ENCODE results near the gene SLC12A1. TPM values are rescaled to one million over a fixed set of nuclear protein-coding genes. Genes with fewer than 3 reads are reported as not detected.

The SLC12A1 gene
- total RNA-seq, result not detected
- long read RNA-seq, donor 1, result 0 reads
- long read RNA-seq, donor 2, result 0 reads

DNA sequence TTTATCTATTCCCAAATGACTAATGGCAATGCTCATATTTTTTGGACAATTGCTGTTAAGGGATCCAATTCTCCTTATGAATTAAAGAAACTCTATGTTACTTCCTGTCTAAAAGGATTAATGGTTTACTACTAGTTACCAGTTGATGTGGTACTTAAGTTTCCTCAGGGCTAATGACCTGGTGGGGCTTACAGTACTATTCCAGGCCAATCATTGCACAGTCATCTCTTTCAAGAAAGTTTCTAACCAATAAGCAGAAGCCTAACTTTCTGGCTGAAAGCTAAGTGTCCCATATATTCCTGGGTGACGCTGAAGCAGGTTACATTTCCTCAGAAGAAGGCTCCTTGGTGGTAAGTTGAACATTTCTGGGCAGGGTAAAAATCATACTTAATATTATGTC lies at the start of gene SLC12A1:
TSS of gene SLC12A1 (plus strand) at position 322 of the 400 bp plus-strand sequence. CDS start 1,418 bp downstream, outside the sequence.
- Histone ChIP-seq H3K4me3 (no peak within 1 kb of the TSS), H3K4me1 (ENCODE audit: low read depth) (no peaks in the 10 kb centered on the region), H3K9me3 (no peaks in the 10 kb centered on the region), H3K36me3 (ENCODE audit: low read depth) (no peaks in the 10 kb centered on the region)
- intact Hi-C loops (cut with DNase I, micrococcal nuclease), result no loop called here
- TF ChIP-seq, protein P1, sequence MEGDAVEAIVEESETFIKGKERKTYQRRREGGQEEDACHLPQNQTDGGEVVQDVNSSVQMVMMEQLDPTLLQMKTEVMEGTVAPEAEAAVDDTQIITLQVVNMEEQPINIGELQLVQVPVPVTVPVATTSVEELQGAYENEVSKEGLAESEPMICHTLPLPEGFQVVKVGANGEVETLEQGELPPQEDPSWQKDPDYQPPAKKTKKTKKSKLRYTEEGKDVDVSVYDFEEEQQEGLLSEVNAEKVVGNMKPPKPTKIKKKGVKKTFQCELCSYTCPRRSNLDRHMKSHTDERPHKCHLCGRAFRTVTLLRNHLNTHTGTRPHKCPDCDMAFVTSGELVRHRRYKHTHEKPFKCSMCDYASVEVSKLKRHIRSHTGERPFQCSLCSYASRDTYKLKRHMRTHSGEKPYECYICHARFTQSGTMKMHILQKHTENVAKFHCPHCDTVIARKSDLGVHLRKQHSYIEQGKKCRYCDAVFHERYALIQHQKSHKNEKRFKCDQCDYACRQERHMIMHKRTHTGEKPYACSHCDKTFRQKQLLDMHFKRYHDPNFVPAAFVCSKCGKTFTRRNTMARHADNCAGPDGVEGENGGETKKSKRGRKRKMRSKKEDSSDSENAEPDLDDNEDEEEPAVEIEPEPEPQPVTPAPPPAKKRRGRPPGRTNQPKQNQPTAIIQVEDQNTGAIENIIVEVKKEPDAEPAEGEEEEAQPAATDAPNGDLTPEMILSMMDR (IDR thresholded peaks at IDR 0.05), result no peak
- ATAC-seq (no peak), DNase-seq (no peak)

DNA sequence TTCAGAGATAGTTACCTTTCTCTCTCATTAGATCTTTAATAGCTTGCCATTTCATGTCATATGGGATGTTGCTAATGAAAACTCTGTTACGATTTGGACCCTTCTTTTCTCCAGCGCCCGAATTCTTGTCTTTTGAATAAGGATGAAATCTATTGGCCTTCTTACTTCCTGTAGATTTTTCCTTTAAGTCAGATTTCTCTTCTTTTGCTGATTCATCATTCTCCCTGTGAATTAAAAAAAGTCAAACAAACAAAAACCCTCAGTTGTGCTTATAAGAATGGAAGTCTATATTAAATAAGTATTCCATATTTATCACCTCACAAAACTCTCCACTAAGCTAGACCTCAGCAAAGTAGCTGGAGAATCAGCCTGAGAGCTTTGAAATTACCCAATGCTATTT lies 37.5 kb upstream of the SLC12A1 start:
- DNase-seq (no peak), ATAC-seq (no peak)
- intact Hi-C loops (cut with DNase I, micrococcal nuclease), result no loop called here
- Histone ChIP-seq H3K36me3 (ENCODE audit: low read depth) (no peaks in the 10 kb centered on the region), H3K4me3 (no peak overlapping the region), H3K9me3 (no peaks in the 10 kb centered on the region), H3K4me1 (ENCODE audit: low read depth) (no peaks in the 10 kb centered on the region)
- TF ChIP-seq, protein P1 (IDR thresholded peaks at IDR 0.05), result no peak

DNA sequence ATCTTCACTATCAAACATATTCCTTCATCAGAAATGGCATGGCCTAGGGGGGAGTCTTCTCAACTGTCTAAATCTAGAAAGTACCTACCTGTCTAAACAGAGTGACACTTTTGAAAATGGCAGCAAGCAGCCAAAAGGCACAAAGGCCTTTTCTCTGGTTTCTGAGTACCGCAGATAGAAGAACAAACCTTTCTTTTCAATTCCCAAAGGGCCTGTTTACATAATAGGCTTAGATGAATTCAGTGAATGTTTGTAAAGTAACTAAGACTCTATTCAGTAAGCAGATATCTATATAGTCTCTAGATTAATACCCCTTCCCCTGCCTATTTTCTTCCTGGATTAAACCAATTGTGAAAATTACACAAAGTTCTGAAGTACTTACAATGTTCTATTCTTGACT lies 35.1 kb upstream of the SLC12A1 start:
- no peaks in the 10 kb centered on the region for H3K4me1 ChIP-seq (ENCODE audit: low read depth)
- H3K4me3 ChIP-seq, result no peak overlapping the region
- DNase-seq (no peak), ATAC-seq (no peak)
- TF ChIP-seq, protein P1 (IDR thresholded peaks at IDR 0.05), result no peak
- intact Hi-C loops (cut with DNase I, micrococcal nuclease), result no loop called here
- no peaks in the 10 kb centered on the region for H3K36me3 ChIP-seq (ENCODE audit: low read depth)
- H3K9me3 ChIP-seq, result no peaks in the 10 kb centered on the region

DNA sequence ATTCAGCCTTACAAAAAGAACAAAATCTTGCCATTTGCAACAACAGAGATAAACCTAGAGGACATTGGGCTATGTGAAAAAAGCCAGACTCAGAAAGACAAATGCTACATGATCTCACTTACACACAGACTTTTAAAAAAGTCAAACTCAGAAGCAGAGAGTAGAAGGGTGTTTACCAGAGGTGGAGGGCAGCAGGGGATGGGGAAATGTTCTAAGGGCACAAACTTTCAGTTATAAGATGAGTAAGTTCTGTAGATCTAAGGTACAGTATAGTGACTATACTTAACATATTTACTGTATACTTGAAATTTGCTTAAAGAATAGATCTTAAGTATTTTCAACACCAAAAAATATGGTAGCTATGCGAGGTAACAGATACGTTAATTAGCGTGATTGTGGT lies 31.0 kb upstream of the SLC12A1 start:
- TF ChIP-seq, protein P1 (IDR thresholded peaks at IDR 0.05), result no peak
- DNase-seq (no peak), ATAC-seq (no peak)
- Histone ChIP-seq H3K4me1 (ENCODE audit: low read depth) (no peaks in the 10 kb centered on the region), H3K36me3 (ENCODE audit: low read depth) (no peaks in the 10 kb centered on the region), H3K9me3 (no peaks in the 10 kb centered on the region), H3K4me3 (no peak overlapping the region)
- intact Hi-C loops (cut with DNase I, micrococcal nuclease), result no loop called here

DNA sequence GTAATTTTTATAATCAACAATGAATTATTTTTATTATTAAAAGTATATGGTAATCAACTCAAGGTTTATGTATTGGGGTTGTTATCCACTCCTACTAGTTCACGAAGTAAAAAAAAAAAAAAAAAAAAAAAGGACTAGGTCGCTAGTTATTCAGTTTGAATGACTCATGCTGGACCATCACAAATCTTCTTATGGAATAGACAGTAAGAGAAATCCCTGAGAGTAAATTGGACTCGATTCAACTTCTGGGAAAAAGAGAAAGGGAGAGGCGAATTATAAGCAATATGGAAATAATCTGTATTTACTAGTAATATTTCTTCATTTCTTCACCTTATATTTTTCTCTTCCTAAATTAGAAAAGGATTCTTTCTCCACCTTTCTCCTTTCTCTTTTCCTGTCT lies 30.0 kb upstream of the SLC12A1 start:
- TF ChIP-seq, protein P1 (IDR thresholded peaks at IDR 0.05), result no peak
- DNase-seq, result no peak
- H3K4me3 ChIP-seq, result no peak overlapping the region
- no peaks in the 10 kb centered on the region for H3K36me3 ChIP-seq (ENCODE audit: low read depth)
- intact Hi-C loops (cut with DNase I, micrococcal nuclease), result no loop called here
- no peaks in the 10 kb centered on the region for H3K4me1 ChIP-seq (ENCODE audit: low read depth)
- H3K9me3 ChIP-seq, result no peaks in the 10 kb centered on the region
- ATAC-seq, result no peak

DNA sequence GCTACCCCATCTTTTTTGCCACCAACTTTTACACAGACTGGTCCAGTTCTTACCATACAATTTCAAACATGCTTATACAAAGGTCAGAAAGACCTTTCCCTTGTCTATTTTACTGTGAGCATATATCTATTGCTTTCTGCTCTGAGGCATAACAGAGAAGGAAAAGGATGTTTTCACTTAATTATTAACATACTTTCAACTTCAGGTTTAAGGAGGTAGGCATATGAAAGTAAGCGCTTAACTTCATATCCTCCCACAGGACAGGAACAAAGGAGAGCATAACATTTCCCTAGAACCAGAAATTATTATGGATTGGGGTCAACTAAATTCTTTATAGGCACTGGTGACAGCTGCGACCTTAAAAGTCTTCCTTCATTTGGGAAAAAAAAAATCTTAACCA lies 29.1 kb upstream of the SLC12A1 start:
- intact Hi-C loops (cut with DNase I, micrococcal nuclease), result no loop called here
- DNase-seq, result no peak
- Histone ChIP-seq H3K4me1 (ENCODE audit: low read depth) (no peaks in the 10 kb centered on the region), H3K36me3 (ENCODE audit: low read depth) (no peaks in the 10 kb centered on the region), H3K4me3 (no peak overlapping the region), H3K9me3 (no peaks in the 10 kb centered on the region)
- ATAC-seq, result no peak
- TF ChIP-seq, protein P1 (IDR thresholded peaks at IDR 0.05), result no peak
